Hypothalamus (tissue), 51 donors: ENCODE measurements around the gene RASA3.
A peak's percentile ranks its signal among the peaks of the same experiment; 100 is the strongest.
"Not testable (repeated sequence)": the region's sequence is repeated elsewhere in the genome, so short reads cannot be mapped to it uniquely, and the experiment has no call there.

Experiments
- DNase-seq, 51 donors: peaks; one replicate each; lab custom pipeline; 2025; lab: John Stamatoyannopoulos, UW

The RASA3 gene

GRCh38 chr13:114155926-114156883 is 23.8 kb upstream of the RASA3 start:
- DNase-seq = no peak

- DNase-seq = no peak
These were observed 22.9 kb upstream of the RASA3 start for GRCh38 chr13:114155320-114155719.

GRCh38 chr13:114154476-114154875 is 22.1 kb upstream of the RASA3 start:
- DNase-seq = no peak

GRCh38 chr13:114153485-114154080 is 21.2 kb upstream of the RASA3 start:
- no peak for DNase-seq

- DNase-seq = peak in 1 of 51 donors; percentile 14
These were observed 20.5 kb upstream of the RASA3 start for GRCh38 chr13:114152831-114153371.

GRCh38 chr13:114152285-114152645 is 19.8 kb upstream of the RASA3 start:
- no peak for DNase-seq

- DNase-seq = no peak
These were observed 19.3 kb upstream of the RASA3 start for GRCh38 chr13:114151565-114152284.

- peak in 20 of 51 donors; percentile 13 to 63 (median 40) for DNase-seq
These were observed 18.6 kb upstream of the RASA3 start for GRCh38 chr13:114151031-114151430.

GRCh38 chr13:114149774-114150740 is 17.6 kb upstream of the RASA3 start:
- DNase-seq = no peak

- DNase-seq = not testable (repeated sequence)
These were observed 16.5 kb upstream of the RASA3 start for GRCh38 chr13:114148886-114149285.

- DNase-seq = no peak
These were observed 16.1 kb upstream of the RASA3 start for GRCh38 chr13:114148521-114148855.

GRCh38 chr13:114147803-114148520 is 15.5 kb upstream of the RASA3 start:
- no peak for DNase-seq

GRCh38 chr13:114146629-114147028 is 14.2 kb upstream of the RASA3 start:
- no peak for DNase-seq

GRCh38 chr13:114146173-114146572 is 13.8 kb upstream of the RASA3 start:
- DNase-seq = no peak

- DNase-seq = no peak
These were observed 13.3 kb upstream of the RASA3 start for GRCh38 chr13:114145722-114146121.

GRCh38 chr13:114145256-114145655 is 12.8 kb upstream of the RASA3 start:
- no peak for DNase-seq

- DNase-seq = no peak
These were observed 12.3 kb upstream of the RASA3 start for GRCh38 chr13:114144606-114145244.

GRCh38 chr13:114143806-114144605 is 11.6 kb upstream of the RASA3 start:
- DNase-seq = no peak
